ENCODE results near the gene JPH2. TPM values are rescaled to one million over a fixed set of nuclear protein-coding genes. Genes with fewer than 3 reads are reported as not detected.
A peak's percentile ranks its signal among the peaks of the same experiment; 100 is the strongest.

The JPH2 gene
- total RNA-seq, 1 donor from 2014 or later: 7.9 TPM

DNA sequence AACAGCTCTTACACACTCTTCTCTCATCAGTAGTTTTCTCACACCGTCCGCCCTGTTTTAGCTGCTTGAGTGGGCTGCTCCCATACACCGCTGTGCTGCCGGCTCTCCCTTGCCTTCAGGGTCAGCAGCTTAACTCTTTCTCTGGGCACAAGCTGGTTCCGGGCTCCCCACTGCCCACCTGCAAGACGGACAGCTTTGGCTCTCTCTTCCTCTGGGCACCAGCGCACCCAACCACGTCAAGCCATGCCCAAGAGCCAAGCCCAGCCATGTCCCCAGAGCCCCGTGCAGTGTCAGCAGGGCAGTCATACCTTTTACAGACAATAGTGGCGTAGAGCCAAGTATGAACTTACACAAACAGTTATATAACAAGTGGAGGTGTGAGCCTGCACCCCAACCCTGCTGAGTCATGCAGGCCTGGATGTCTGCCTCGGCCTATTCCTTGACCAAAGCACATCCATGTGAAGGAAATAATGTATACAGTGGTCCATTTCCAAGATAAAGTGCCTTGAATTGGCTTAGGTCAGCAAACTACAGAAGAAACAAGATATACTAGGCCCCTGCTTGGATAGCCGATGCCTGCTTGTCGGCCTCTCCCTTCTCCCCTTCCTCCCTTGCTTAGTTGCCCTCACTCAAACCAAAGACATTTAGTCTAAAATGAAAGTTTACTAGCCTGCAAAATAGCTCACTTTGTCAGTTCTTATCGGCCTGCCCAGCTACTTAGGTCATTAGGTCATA is 89.3 kb downstream of the JPH2 start:
- DNase-seq: no peak
- no peak for TF ChIP-seq CTCF (IDR thresholded peaks at IDR 0.05)
- Histone ChIP-seq H3K9me3 (peaks cover 5% of the 10 kb centered on the region), H3K36me3 (no peaks in the 10 kb centered on the region), H3K27ac (no peak overlapping the region), H3K4me1 (no peaks in the 10 kb centered on the region), H3K4me3 (no peak overlapping the region), H3K27me3 (peaks cover 9% of the 10 kb centered on the region)
- intact Hi-C loops (cut with DNase I): no loop called here
- no peak for ATAC-seq

GRCh38 chr20:44095831-44096230 is 91.2 kb downstream of the JPH2 start:
- Histone ChIP-seq H3K36me3 (no peaks in the 10 kb centered on the region), H3K9me3 (no peaks in the 10 kb centered on the region), H3K4me3 (no peak overlapping the region), H3K4me1 (no peaks in the 10 kb centered on the region), H3K27me3 (peaks cover 9% of the 10 kb centered on the region), H3K27ac (no peak overlapping the region)
- intact Hi-C loops (cut with DNase I): no loop called here
- ATAC-seq: no peak
- TF ChIP-seq CTCF (IDR thresholded peaks at IDR 0.05): no peak
- DNase-seq: no peak

GRCh38 chr20:44093249-44093582 is 93.8 kb downstream of the JPH2 start:
- intact Hi-C loops (cut with DNase I): no loop called here
- ATAC-seq (no peak), DNase-seq (no peak)
- Histone ChIP-seq H3K27ac (no peak overlapping the region), H3K36me3 (no peaks in the 10 kb centered on the region), H3K4me1 (no peaks in the 10 kb centered on the region), H3K9me3 (no peaks in the 10 kb centered on the region), H3K4me3 (no peak overlapping the region), H3K27me3 (peaks cover 5% of the 10 kb centered on the region)
- TF ChIP-seq CTCF (IDR thresholded peaks at IDR 0.05): no peak

- Histone ChIP-seq H3K4me1 (no peaks in the 10 kb centered on the region), H3K36me3 (no peaks in the 10 kb centered on the region), H3K27me3 (peaks cover 5% of the 10 kb centered on the region), H3K27ac (no peak overlapping the region), H3K4me3 (no peak overlapping the region), H3K9me3 (no peaks in the 10 kb centered on the region)
- DNase-seq (no peak), ATAC-seq (peak; percentile 16)
- intact Hi-C loops (cut with DNase I): no loop called here
- TF ChIP-seq CTCF (IDR thresholded peaks at IDR 0.05): peak; percentile 40
Observed at GRCh38 chr20:44092551-44093248, 94.3 kb downstream of the JPH2 start.

- H3K9me3 ChIP-seq: no peaks in the 10 kb centered on the region
- H3K27ac ChIP-seq: no peak overlapping the region
- ATAC-seq: no peak
- no peak for DNase-seq
- no peaks in the 10 kb centered on the region for H3K36me3 ChIP-seq
- peaks cover 5% of the 10 kb centered on the region for H3K27me3 ChIP-seq
- no peak for TF ChIP-seq CTCF (IDR thresholded peaks at IDR 0.05)
- no peak overlapping the region for H3K4me3 ChIP-seq
- no peaks in the 10 kb centered on the region for H3K4me1 ChIP-seq
- intact Hi-C loops (cut with DNase I): no loop called here
Observed at GRCh38 chr20:44091026-44091425, 96.0 kb downstream of the JPH2 start.
